Kidney epithelial cell (primary cell): Measurements from ENCODE around the gene GREB1. TPM values are rescaled to one million over a fixed set of nuclear protein-coding genes. Genes with fewer than 3 reads are reported as not detected.

Source experiments
- DNase-seq: peaks from one replicate; pipeline ENCODE4 v3.0.0-alpha.2; 2010; ENCODE audit warnings: low read depth
- H3K27me3 ChIP-seq: 2 replicates; pipeline ENCODE4 v1.6.0; 2011; ENCODE audit warnings: low read length; ENCODE audit not compliant: control insufficient read depth, insufficient read depth
- H3K36me3 ChIP-seq: 2 replicates; pipeline ENCODE4 v1.5.1; 2011; ENCODE audit warnings: low read length; ENCODE audit not compliant: control insufficient read depth, insufficient read depth
- H3K4me3 ChIP-seq: 2 replicates; pipeline ENCODE4 v1.5.1; 2011; ENCODE audit warnings: low read depth, mild to moderate bottlenecking, control low read depth, low read length
- total RNA-seq: library from RNA; depleted of rRNA; stranded (reverse); fragments of >200 nt; gene quantifications from 2 replicates; pipeline ENCODE4 v1.2.3, GENCODE V29; 2015
- TF ChIP-seq, protein P1 (sequence below): IDR thresholded peaks from 2 replicates; pipeline ENCODE4 v1.5.1; 2011; ENCODE audit warnings: mild to moderate bottlenecking, moderate library complexity, low read length, control low read depth, inconsistent platforms; ENCODE audit not compliant: insufficient read depth, poor library complexity, severe bottlenecking

Gene GREB1
- total RNA-seq, 1 donor from 2014 or later = 2.8 TPM

- Histone ChIP-seq H3K4me3 (no peak overlapping the region), H3K27me3 (peaks cover 10% of the 10 kb centered on the region), H3K36me3 (no peaks in the 10 kb centered on the region)
- TF ChIP-seq, protein P1, sequence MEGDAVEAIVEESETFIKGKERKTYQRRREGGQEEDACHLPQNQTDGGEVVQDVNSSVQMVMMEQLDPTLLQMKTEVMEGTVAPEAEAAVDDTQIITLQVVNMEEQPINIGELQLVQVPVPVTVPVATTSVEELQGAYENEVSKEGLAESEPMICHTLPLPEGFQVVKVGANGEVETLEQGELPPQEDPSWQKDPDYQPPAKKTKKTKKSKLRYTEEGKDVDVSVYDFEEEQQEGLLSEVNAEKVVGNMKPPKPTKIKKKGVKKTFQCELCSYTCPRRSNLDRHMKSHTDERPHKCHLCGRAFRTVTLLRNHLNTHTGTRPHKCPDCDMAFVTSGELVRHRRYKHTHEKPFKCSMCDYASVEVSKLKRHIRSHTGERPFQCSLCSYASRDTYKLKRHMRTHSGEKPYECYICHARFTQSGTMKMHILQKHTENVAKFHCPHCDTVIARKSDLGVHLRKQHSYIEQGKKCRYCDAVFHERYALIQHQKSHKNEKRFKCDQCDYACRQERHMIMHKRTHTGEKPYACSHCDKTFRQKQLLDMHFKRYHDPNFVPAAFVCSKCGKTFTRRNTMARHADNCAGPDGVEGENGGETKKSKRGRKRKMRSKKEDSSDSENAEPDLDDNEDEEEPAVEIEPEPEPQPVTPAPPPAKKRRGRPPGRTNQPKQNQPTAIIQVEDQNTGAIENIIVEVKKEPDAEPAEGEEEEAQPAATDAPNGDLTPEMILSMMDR = no peak
- DNase-seq = no peak
Observed at GRCh38 chr2:11597538-11598225, 63.8 kb downstream of the GREB1 start.

DNA sequence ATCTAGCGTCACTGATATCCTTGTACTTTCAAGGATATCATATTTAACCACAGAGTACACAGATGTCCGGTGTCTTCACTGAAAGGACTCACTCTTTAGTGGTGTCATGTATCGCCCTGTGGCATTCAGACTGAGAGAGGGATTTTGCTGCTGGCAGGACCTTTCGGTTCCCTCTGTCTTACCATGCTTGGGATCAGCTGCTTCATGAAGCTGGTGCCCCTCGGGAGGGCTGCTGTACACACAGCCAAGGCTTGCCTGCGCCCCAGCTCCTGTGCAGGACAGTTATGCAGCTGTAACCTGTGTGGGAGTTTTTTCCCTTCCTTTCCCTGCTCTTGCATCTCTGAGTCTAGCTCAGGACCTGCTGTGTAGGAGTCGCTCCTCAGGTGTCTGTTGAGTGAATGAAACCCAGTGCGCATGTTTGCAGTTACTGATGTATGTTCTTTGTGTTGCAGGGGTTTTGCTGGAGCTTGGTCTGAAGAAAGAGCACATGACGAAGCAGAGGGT lies 64.4 kb downstream of the GREB1 start:
- Histone ChIP-seq H3K27me3 (peaks cover 10% of the 10 kb centered on the region), H3K4me3 (no peak overlapping the region), H3K36me3 (no peaks in the 10 kb centered on the region)
- no peak for DNase-seq
- TF ChIP-seq, protein P1 = no peak

DNA sequence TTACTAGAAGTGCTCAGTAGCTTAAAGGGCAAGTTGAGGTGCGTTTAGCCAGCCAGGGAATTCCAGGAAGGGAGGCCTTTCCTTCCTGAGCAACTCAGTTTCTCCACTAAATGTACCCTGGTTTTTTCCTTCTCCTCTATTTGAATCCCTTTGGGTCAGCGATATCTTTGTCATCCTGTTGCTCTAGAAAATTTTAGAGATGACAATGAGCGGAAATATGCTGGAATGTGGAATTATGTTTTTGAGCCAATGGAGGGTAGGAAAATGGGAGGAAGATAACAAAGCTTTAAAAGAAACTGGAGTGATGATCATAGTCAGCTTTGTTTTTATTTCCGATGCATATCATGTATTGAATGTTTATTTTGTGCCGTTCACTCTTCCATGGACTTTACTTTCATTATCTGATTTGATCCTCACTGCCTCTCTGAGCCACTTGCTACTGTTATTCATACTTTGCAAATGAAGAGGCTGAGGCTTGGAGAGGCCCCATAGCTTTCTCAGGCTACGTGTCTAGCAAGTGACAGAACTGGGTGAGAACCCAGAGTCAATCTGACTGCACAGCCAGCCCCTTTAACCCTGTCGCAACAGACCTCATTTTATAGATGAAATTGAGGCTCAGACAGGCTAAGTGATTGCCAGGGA lies 68.8 kb downstream of the GREB1 start:
- DNase-seq = no peak
- Histone ChIP-seq H3K27me3 (peaks cover 6% of the 10 kb centered on the region), H3K4me3 (no peak overlapping the region), H3K36me3 (no peaks in the 10 kb centered on the region)
- TF ChIP-seq, protein P1 = no peak

DNA sequence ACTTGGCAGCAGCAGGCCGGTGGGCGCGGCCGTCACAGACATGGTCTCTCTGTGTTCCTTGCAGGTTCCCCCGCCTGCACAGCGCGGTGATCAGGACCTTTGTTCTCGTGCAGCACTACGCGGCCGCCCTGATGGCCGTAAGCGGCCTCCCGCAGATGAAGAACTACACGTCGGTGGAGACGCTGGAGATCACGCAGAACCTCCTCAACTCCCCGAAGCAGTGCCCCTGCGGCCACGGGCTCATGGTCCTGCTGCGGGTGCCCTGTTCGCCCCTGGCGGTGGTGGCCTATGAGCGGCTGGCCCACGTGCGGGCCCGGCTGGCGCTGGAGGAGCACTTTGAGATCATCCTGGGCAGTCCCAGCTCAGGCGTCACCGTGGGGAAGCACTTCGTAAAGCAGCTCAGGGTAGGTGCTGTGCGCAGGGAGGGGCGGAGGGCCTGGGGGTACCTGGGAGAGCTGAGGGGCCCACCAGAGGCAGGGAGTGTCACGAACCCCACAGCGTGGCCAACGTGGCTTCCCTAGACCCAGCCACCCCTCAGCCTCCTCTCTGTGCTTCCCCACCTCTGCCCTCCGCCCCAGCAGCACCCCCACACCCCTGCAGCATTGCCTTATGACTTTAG lies 76.9 kb downstream of the GREB1 start:
- H3K36me3 ChIP-seq = no peaks in the 10 kb centered on the region
- no peaks in the 10 kb centered on the region for H3K27me3 ChIP-seq
- TF ChIP-seq, protein P1 = no peak

GRCh38 chr2:11611251-11611650 lies 77.4 kb downstream of the GREB1 start:
- H3K36me3 ChIP-seq = no peaks in the 10 kb centered on the region
- no peak for DNase-seq
- no peaks in the 10 kb centered on the region for H3K27me3 ChIP-seq
- H3K4me3 ChIP-seq = no peak overlapping the region
- TF ChIP-seq, protein P1 = no peak

More for the DNA sequence above, 76.9 kb downstream of the GREB1 start:
- H3K4me3 ChIP-seq = no peak overlapping the region
- no peak for DNase-seq
